ENCODE data around the gene IFNLR1.

GRCh38 chr1:24126018-24126671 lies 60.9 kb downstream of the IFNLR1 start:
- TF ChIP-seq CTCF (conservative IDR thresholded peaks at IDR 0.05; ENCODE audit: low read length) (no peak), EZH2phosphoT487 (IDR thresholded peaks at IDR 0.05; ENCODE audit: borderline replicate concordance, low read depth, low read length) (no peak)

Data from OCI-LY7 (cell line).